Astrocyte (in vitro differentiated cells and primary cell): ENCODE results near the gene FAM180A. TPM values are rescaled to one million over a fixed set of nuclear protein-coding genes. Genes with fewer than 3 reads are reported as not detected.

Experiments
- DNase-seq: peaks from one replicate; pipeline ENCODE4 v3.0.0-alpha.2; 2010; ENCODE audit warnings: low read depth
- FAIRE-seq: peaks from 2 replicates; lab custom pipeline; 2011; peaks lifted over from hg19 to GRCh38; lab: Jason Lieb, UNC
- H2AFZ ChIP-seq: 2 replicates; pipeline ENCODE4 v1.6.0; 2012; ENCODE audit warnings: low read depth, low read length, inconsistent platforms
- H3K27ac ChIP-seq: 2 replicates; pipeline ENCODE4 v1.5.1; 2011; ENCODE audit warnings: low read depth, low read length, inconsistent platforms
- H3K27me3 ChIP-seq: 2 replicates; pipeline ENCODE4 v1.6.0; 2011; ENCODE audit warnings: low read length, inconsistent platforms; ENCODE audit not compliant: insufficient read depth
- H3K36me3 ChIP-seq: 2 replicates; pipeline ENCODE4 v1.5.1; 2011; ENCODE audit warnings: low read length, inconsistent platforms; ENCODE audit not compliant: insufficient read depth
- H3K4me1 ChIP-seq: 2 replicates; pipeline ENCODE4 v1.5.1; 2011; ENCODE audit warnings: low read length, inconsistent platforms; ENCODE audit not compliant: insufficient read depth
- H3K4me2 ChIP-seq: 2 replicates; pipeline ENCODE4 v1.6.0; 2012; ENCODE audit warnings: low read length, inconsistent platforms
- H3K4me3 ChIP-seq: 2 replicates; pipeline ENCODE4 v1.5.1; 2011; ENCODE audit warnings: low read depth, mild to moderate bottlenecking, low read length, inconsistent platforms; ENCODE audit not compliant: insufficient read depth
- H3K79me2 ChIP-seq: 2 replicates; pipeline ENCODE4 v1.6.0; 2012; ENCODE audit warnings: mild to moderate bottlenecking, low read length, inconsistent platforms; ENCODE audit not compliant: insufficient read depth
- H3K9ac ChIP-seq: 2 replicates; pipeline ENCODE4 v1.6.0; 2012; ENCODE audit warnings: mild to moderate bottlenecking, low read length, inconsistent platforms
- H3K9me3 ChIP-seq: 2 replicates; pipeline ENCODE4 v1.5.1; 2012; ENCODE audit warnings: low read depth, mild to moderate bottlenecking, low read length, inconsistent platforms; ENCODE audit not compliant: insufficient read depth
- H4K20me1 ChIP-seq: 2 replicates; pipeline ENCODE4 v1.6.0; 2012; ENCODE audit warnings: low read length, inconsistent platforms; ENCODE audit not compliant: insufficient read depth
- H3K27ac Mint-ChIP-seq: one replicate; pipeline ENCODE4 v1.8.0; 2021; ENCODE audit warnings: mild to moderate bottlenecking, mixed read lengths; ENCODE audit not compliant: unreplicated experiment
- H3K27me3 Mint-ChIP-seq: one replicate; pipeline ENCODE4 v1.8.0; 2021; ENCODE audit warnings: low read depth, mixed read lengths; ENCODE audit not compliant: unreplicated experiment
- H3K36me3 Mint-ChIP-seq: one replicate; pipeline ENCODE4 v1.8.0; 2021; ENCODE audit warnings: low read depth, mixed read lengths; ENCODE audit not compliant: unreplicated experiment
- H3K4me1 Mint-ChIP-seq: one replicate; pipeline ENCODE4 v1.8.0; 2021; ENCODE audit warnings: low read depth, mixed read lengths; ENCODE audit not compliant: unreplicated experiment
- H3K4me3 Mint-ChIP-seq: one replicate; pipeline ENCODE4 v1.8.0; 2021; ENCODE audit warnings: mild to moderate bottlenecking, moderate library complexity, mixed read lengths; ENCODE audit not compliant: unreplicated experiment
- H3K9me3 Mint-ChIP-seq: one replicate; pipeline ENCODE4 v1.8.0; 2021; ENCODE audit warnings: mild to moderate bottlenecking, mixed read lengths; ENCODE audit not compliant: unreplicated experiment
- EZH2 ChIP-seq: IDR thresholded peaks from 2 replicates; pipeline ENCODE4 v1.6.1; 2012; ENCODE audit warnings: mild to moderate bottlenecking, low read length, inconsistent platforms; ENCODE audit not compliant: insufficient read depth
- total RNA-seq: library from RNA; stranded (reverse); gene quantifications from 2 replicates; pipeline ENCODE4 v1.2.1, GENCODE V29; 2021
- TF ChIP-seq, protein P1 (sequence below): IDR thresholded peaks from 2 replicates; pipeline ENCODE4 v1.5.1; 2011; ENCODE audit warnings: low read depth, mild to moderate bottlenecking, inconsistent platforms, low read length, moderate library complexity; ENCODE audit not compliant: insufficient read depth

Gene FAM180A
- total RNA-seq, 1 donor from 2014 or later: not detected

DNA sequence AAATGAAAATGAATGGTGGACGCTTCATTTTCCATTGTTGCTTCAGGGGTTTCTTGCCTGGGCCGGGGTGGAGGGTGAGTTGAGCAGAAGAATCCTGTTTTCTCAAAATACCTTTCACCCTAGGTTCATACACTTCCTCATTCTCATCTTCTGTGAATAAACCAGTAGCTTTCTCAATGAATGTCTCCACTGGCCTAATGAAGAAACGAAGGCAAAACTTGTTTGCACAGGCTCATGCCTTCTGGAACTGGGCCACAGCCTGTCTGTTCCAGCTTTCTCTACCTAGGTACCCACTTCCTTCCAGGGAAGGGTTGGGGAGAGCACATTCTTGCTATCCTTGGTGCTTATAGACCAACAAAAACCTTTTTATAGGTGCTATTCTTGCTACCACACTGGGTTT lies 65.0 kb downstream of the FAM180A start:
- Mint-ChIP-seq H3K4me1 (peaks cover 41% of the 10 kb centered on the region), H3K36me3 (peaks cover 8% of the 10 kb centered on the region), H3K9me3 (no peaks in the 10 kb centered on the region), H3K27me3 (no peaks in the 10 kb centered on the region), H3K4me3 (no peak overlapping the region), H3K27ac (no peak overlapping the region)
- DNase-seq (no peak), FAIRE-seq (no peak)
- Histone ChIP-seq H3K4me2 (peak overlapping the region; percentile 16), H3K27ac (no peak overlapping the region), H3K36me3 (no peaks in the 10 kb centered on the region), H3K79me2 (no peaks in the 10 kb centered on the region), H3K4me3 (no peak overlapping the region), H3K9me3 (no peaks in the 10 kb centered on the region), H3K4me1 (peaks cover 34% of the 10 kb centered on the region), H3K27me3 (no peaks in the 10 kb centered on the region), H4K20me1 (peaks cover 5% of the 10 kb centered on the region), H2AFZ (no peak overlapping the region), H3K9ac (no peak overlapping the region)
- TF ChIP-seq EZH2: no peak
- TF ChIP-seq, protein P1, sequence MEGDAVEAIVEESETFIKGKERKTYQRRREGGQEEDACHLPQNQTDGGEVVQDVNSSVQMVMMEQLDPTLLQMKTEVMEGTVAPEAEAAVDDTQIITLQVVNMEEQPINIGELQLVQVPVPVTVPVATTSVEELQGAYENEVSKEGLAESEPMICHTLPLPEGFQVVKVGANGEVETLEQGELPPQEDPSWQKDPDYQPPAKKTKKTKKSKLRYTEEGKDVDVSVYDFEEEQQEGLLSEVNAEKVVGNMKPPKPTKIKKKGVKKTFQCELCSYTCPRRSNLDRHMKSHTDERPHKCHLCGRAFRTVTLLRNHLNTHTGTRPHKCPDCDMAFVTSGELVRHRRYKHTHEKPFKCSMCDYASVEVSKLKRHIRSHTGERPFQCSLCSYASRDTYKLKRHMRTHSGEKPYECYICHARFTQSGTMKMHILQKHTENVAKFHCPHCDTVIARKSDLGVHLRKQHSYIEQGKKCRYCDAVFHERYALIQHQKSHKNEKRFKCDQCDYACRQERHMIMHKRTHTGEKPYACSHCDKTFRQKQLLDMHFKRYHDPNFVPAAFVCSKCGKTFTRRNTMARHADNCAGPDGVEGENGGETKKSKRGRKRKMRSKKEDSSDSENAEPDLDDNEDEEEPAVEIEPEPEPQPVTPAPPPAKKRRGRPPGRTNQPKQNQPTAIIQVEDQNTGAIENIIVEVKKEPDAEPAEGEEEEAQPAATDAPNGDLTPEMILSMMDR: no peak

DNA sequence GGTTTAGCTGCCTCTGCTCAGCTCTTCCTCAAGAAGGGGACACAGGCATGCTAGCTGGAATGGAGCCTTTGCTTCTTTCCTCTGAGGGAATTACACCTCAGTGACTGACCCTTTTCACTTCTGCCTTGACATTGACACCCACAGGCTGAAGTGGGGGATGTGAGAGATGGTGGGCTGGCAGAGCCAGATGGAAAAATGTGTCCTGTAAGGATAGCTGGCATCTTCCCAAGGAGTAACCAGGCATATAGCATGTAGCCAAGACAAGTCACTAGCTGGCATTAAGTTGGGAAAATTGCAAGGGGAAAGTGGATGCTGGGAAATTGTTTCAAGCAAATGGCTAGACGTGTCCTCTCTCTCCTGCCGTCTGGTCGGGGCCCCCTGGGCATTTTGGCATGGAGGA lies 66.4 kb downstream of the FAM180A start:
- H3K9me3 ChIP-seq: no peaks in the 10 kb centered on the region
- FAIRE-seq: no peak
- Mint-ChIP-seq H3K27me3 (no peaks in the 10 kb centered on the region), H3K27ac (no peak overlapping the region), H3K4me3 (no peak overlapping the region), H3K4me1 (peaks cover 52% of the 10 kb centered on the region), H3K36me3 (peaks cover 10% of the 10 kb centered on the region), H3K9me3 (no peaks in the 10 kb centered on the region)
- H2AFZ ChIP-seq: no peak overlapping the region
- no peaks in the 10 kb centered on the region for H3K36me3 ChIP-seq
- TF ChIP-seq, protein P1: no peak
- TF ChIP-seq EZH2: no peak
- no peak overlapping the region for H3K27ac ChIP-seq
- peaks cover 5% of the 10 kb centered on the region for H4K20me1 ChIP-seq
- H3K4me1 ChIP-seq: peaks cover 43% of the 10 kb centered on the region
- no peak for DNase-seq
- no peak overlapping the region for H3K4me3 ChIP-seq
- H3K79me2 ChIP-seq: peaks cover 3% of the 10 kb centered on the region
- no peak overlapping the region for H3K4me2 ChIP-seq
- no peaks in the 10 kb centered on the region for H3K27me3 ChIP-seq
- H3K9ac ChIP-seq: no peak overlapping the region

GRCh38 chr7:135681762-135682161 lies 66.9 kb downstream of the FAM180A start:
- Histone ChIP-seq H3K4me1 (peaks cover 43% of the 10 kb centered on the region), H3K79me2 (peaks cover 7% of the 10 kb centered on the region), H2AFZ (no peak overlapping the region), H3K4me3 (no peak overlapping the region), H4K20me1 (peaks cover 5% of the 10 kb centered on the region), H3K36me3 (no peaks in the 10 kb centered on the region), H3K4me2 (no peak overlapping the region), H3K27ac (no peak overlapping the region), H3K9me3 (no peaks in the 10 kb centered on the region), H3K9ac (no peak overlapping the region), H3K27me3 (no peaks in the 10 kb centered on the region)
- H3K4me1 Mint-ChIP-seq: peaks cover 54% of the 10 kb centered on the region
- no peak overlapping the region for H3K4me3 Mint-ChIP-seq
- H3K27me3 Mint-ChIP-seq: no peaks in the 10 kb centered on the region
- DNase-seq (no peak), FAIRE-seq (no peak)
- H3K36me3 Mint-ChIP-seq: peaks cover 10% of the 10 kb centered on the region
- no peak overlapping the region for H3K27ac Mint-ChIP-seq
- H3K9me3 Mint-ChIP-seq: no peaks in the 10 kb centered on the region
- no peak for TF ChIP-seq EZH2
- TF ChIP-seq, protein P1: no peak
